Mesenchymal stem cell (in vitro differentiated cells and primary cell): ENCODE results near the gene PRSS33.

Experiments used
- DNase-seq: peaks from one replicate; pipeline ENCODE4 v3.0.0-alpha.2; 2013
- H2AFZ ChIP-seq: one replicate; pipeline ENCODE4 v1.6.1; 2013; ENCODE audit warnings: low read depth, mild to moderate bottlenecking, control low read depth, inconsistent platforms, low read length, moderate library complexity
- H2AK5ac ChIP-seq: 2 replicates; pipeline ENCODE4 v1.6.1; 2013; ENCODE audit warnings: low read length, moderate library complexity, mild to moderate bottlenecking, inconsistent platforms; ENCODE audit not compliant: severe bottlenecking
- H2BK120ac ChIP-seq: one replicate; pipeline ENCODE4 v1.6.1; 2013; ENCODE audit warnings: low read depth, mild to moderate bottlenecking, inconsistent platforms, low read length, moderate library complexity
- H2BK12ac ChIP-seq, 2 experiments: one replicate each; pipeline ENCODE4 v1.6.1; 2013; ENCODE audit warnings: inconsistent platforms in 2 of 2, low read length in 2 of 2, mild to moderate bottlenecking in 2 of 2, moderate library complexity in 2 of 2, control low read depth in 1 of 2
- H2BK15ac ChIP-seq: one replicate; pipeline ENCODE4 v1.6.1; 2013; ENCODE audit warnings: mild to moderate bottlenecking, low read depth, inconsistent platforms; ENCODE audit not compliant: poor library complexity, severe bottlenecking
- H2BK5ac ChIP-seq: 2 replicates; pipeline ENCODE4 v1.6.1; 2013; ENCODE audit warnings: low read depth, mild to moderate bottlenecking, low read length, control low read depth, inconsistent platforms; ENCODE audit not compliant: poor library complexity, severe bottlenecking
- H3K14ac ChIP-seq, 2 experiments: one replicate each; pipeline ENCODE4 v1.6.1; 2013; ENCODE audit warnings: inconsistent platforms in 2 of 2, low read length in 2 of 2, control low read depth in 1 of 2, mild to moderate bottlenecking in 1 of 2, moderate library complexity in 1 of 2
- H3K18ac ChIP-seq, 2 experiments: one replicate each; pipeline ENCODE4 v1.6.1; 2013; ENCODE audit warnings: inconsistent platforms in 2 of 2, low read length in 2 of 2, control low read depth in 1 of 2, low read depth in 1 of 2, mild to moderate bottlenecking in 1 of 2
- H3K23ac ChIP-seq, 2 experiments: one replicate each; pipeline ENCODE4 v1.6.1; 2013; ENCODE audit warnings: inconsistent platforms in 2 of 2, low read length in 2 of 2, mild to moderate bottlenecking in 2 of 2, moderate library complexity in 2 of 2, control low read depth in 1 of 2
- H3K27ac ChIP-seq: 2 replicates; pipeline ENCODE4 v1.5.1; 2013; ENCODE audit warnings: mild to moderate bottlenecking, moderate library complexity, low read length, control low read depth, inconsistent platforms; ENCODE audit not compliant: poor library complexity, severe bottlenecking
- H3K27me3 ChIP-seq, 2 experiments: 2 replicates each; pipeline versions ENCODE4 v1.6.1 to v1.7.0; 2013; ENCODE audit warnings: low read length in 2 of 2, mild to moderate bottlenecking in 2 of 2, moderate library complexity in 2 of 2, control low read depth in 1 of 2, inconsistent platforms in 1 of 2; ENCODE audit not compliant: control insufficient read depth in 1 of 2, insufficient read depth in 1 of 2
- H3K36me3 ChIP-seq, 2 experiments: 2 replicates each; pipeline versions ENCODE4 v1.6.1 to v1.7.0; 2013; ENCODE audit warnings: low read length in 2 of 2, control low read depth in 1 of 2, inconsistent platforms in 1 of 2, low read depth in 1 of 2, mild to moderate bottlenecking in 1 of 2; ENCODE audit not compliant: insufficient read depth in 2 of 2, control insufficient read depth in 1 of 2
- H3K4ac ChIP-seq, 2 experiments: one replicate each; pipeline ENCODE4 v1.6.1; 2013; ENCODE audit warnings: inconsistent platforms in 2 of 2, low read length in 2 of 2, mild to moderate bottlenecking in 2 of 2, moderate library complexity in 2 of 2, control low read depth in 1 of 2, low read depth in 1 of 2
- H3K4me1 ChIP-seq: 2 replicates; pipeline ENCODE4 v1.6.1; 2013; ENCODE audit warnings: low read depth, low read length, control low read depth; ENCODE audit not compliant: control insufficient read depth, insufficient read depth
- H3K4me2 ChIP-seq: 2 replicates; pipeline ENCODE4 v1.6.1; 2013; ENCODE audit warnings: low read length, mild to moderate bottlenecking, inconsistent platforms; ENCODE audit not compliant: poor library complexity, severe bottlenecking
- H3K4me3 ChIP-seq, 2 experiments: 2 replicates each; pipeline versions ENCODE4 v1.5.1 to v1.7.0; 2013; ENCODE audit warnings: low read length in 2 of 2, mild to moderate bottlenecking in 2 of 2, control low read depth in 1 of 2, low read depth in 1 of 2; ENCODE audit not compliant: insufficient read depth in 1 of 2
- H3K79me1 ChIP-seq: replicated peaks from 2 replicates; pipeline ENCODE4 v1.6.1; 2013; ENCODE audit warnings: mild to moderate bottlenecking, control low read depth, low read length, inconsistent platforms; ENCODE audit not compliant: poor library complexity, severe bottlenecking
- H3K9ac ChIP-seq: 2 replicates; pipeline ENCODE4 v1.7.0; 2013; ENCODE audit warnings: mild to moderate bottlenecking, low read length, moderate library complexity
- H3K9me3 ChIP-seq: 2 replicates; pipeline ENCODE4 v1.7.0; 2013; ENCODE audit warnings: mild to moderate bottlenecking, low read length; ENCODE audit not compliant: control insufficient read depth
- H4K8ac ChIP-seq: one replicate; pipeline ENCODE4 v1.6.1; 2013; ENCODE audit warnings: inconsistent platforms, mild to moderate bottlenecking, low read length, moderate library complexity
- H4K91ac ChIP-seq: one replicate; pipeline ENCODE4 v1.6.1; 2013; ENCODE audit warnings: mild to moderate bottlenecking, low read length, inconsistent platforms
- WGBS: methylation state at CpG from one replicate; pipeline ENCODE4 v1.1.7; 2013; ENCODE audit warnings: mixed read lengths; 5-methylcytosine and 5-hydroxymethylcytosine counted together

The PRSS33 gene

DNA sequence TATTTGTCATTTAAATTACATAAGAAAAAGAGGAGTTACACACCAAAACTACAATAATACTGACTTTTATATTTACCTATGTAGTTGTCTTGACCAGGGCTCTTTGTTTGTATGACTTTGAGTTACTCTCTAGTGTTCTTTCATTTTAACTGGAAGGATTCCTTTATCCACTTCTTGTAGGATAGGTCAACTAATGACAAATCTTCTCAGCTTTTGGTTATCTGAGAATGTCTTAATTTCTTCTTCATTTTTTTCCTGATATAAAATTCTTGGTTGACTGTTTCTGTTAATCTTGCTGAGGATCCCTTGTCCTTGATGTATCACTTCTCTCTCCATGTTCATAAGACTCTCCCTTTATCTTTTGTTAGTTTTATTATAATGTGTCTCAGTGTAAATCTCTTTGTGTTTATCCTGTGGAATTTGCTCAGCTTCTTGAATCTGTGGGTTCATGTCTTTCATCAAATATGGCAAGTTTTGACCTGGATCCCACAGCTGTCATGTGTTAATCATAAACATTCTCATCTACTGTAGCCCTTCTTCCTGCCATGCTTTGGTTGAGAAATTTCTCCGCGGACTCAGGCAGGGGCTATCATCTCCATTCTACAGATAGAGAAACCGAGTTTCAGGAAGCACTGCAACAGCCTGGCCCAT is 16.3 kb upstream of the PRSS33 start:
- Histone ChIP-seq H2AK5ac (no peak overlapping the region), H3K79me1 (no peaks in the 10 kb centered on the region), H3K9ac (no peak overlapping the region), H2BK120ac (no peak overlapping the region), H2AFZ (no peak overlapping the region), H3K27me3 (peaks cover 13 to 52% of the 10 kb centered on the region in 2 experiments), H3K27ac (no peak overlapping the region), H3K36me3 (no peaks in the 10 kb centered on the region), H3K4ac (no peak overlapping the region), H3K4me3 (no peak overlapping the region), H3K4me1 (no peaks in the 10 kb centered on the region), H2BK15ac (no peak overlapping the region), H3K4me2 (no peak overlapping the region), H4K8ac (no peak overlapping the region), H3K9me3 (peaks cover 38% of the 10 kb centered on the region), H3K18ac (no peak overlapping the region), H3K14ac (no peak overlapping the region), H4K91ac (no peak overlapping the region), H2BK12ac (no peak overlapping the region), H3K23ac (no peak overlapping the region), H2BK5ac (no peak overlapping the region)
- 33% methylated on average over 1 of the region's 3 CpGs for WGBS
- DNase-seq: no peak

DNA sequence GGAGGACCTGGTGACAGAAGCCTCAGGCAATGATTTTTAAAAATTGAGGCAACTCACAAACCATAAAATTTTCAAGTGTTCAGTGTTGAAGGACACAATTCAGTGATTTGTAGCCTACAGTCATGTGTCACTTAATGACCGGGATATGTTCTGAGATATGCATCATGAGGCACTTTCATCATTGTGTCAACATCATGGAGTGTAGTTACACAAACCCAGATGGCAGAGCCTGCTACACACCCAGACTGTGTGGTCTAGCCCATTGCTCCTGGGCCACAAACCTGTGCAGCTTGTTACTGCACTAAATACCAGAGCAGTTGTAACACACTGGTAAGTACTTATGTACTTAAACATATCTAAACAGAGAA is 12.5 kb upstream of the PRSS33 start:
- H2BK15ac ChIP-seq: no peak overlapping the region
- H3K27ac ChIP-seq: no peak overlapping the region
- H3K9me3 ChIP-seq: peaks cover 22% of the 10 kb centered on the region
- peak; percentile 35 for DNase-seq
- 60% methylated on average over 1 of the region's 1 CpG for WGBS
- H3K4ac ChIP-seq: no peak overlapping the region
- H2AFZ ChIP-seq: no peak overlapping the region
- no peak overlapping the region for H3K4me3 ChIP-seq
- no peaks in the 10 kb centered on the region for H3K79me1 ChIP-seq
- H2BK5ac ChIP-seq: no peak overlapping the region
- H3K9ac ChIP-seq: no peak overlapping the region
- no peaks in the 10 kb centered on the region for H3K4me1 ChIP-seq
- H2BK12ac ChIP-seq: no peak overlapping the region
- H2AK5ac ChIP-seq: no peak overlapping the region
- no peak overlapping the region for H2BK120ac ChIP-seq
- H3K36me3 ChIP-seq: no peaks in the 10 kb centered on the region
- no peak overlapping the region for H3K14ac ChIP-seq
- H3K27me3 ChIP-seq: peaks cover 12 to 27% of the 10 kb centered on the region in 2 experiments
- no peak overlapping the region for H4K91ac ChIP-seq
- no peak overlapping the region for H3K18ac ChIP-seq
- H3K23ac ChIP-seq: no peak overlapping the region
- no peak overlapping the region for H3K4me2 ChIP-seq
- H4K8ac ChIP-seq: no peak overlapping the region

DNA sequence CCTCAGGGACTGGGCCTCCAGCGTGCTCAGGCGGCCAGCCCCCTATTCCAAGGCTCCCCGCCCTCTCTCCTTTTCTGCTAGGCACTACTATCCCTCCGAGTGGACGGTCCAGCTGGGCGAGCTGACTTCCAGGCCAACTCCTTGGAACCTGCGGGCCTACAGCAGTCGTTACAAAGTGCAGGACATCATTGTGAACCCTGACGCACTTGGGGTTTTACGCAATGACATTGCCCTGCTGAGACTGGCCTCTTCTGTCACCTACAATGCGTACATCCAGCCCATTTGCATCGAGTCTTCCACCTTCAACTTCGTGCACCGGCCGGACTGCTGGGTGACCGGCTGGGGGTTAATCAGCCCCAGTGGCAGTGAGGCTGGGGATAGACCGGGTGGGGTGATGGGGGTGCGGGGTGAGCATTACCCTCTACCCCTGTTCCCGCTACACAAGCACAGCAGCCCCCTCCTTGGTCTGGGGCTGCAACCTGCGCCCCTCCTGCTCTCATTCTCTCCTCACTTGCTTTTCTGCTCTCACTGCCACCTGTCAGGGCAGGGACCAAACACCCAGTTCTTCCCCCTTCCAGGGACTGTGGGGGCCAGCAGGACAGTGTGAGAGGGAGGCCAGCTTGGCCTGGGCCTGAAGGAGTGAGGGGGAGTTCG is 12.0 kb upstream of the PRSS33 start:
- H2AK5ac ChIP-seq: no peak overlapping the region
- no peak overlapping the region for H2BK5ac ChIP-seq
- H3K4me1 ChIP-seq: no peaks in the 10 kb centered on the region
- DNase-seq: no peak
- 87% methylated on average over 18 of the region's 21 CpGs for WGBS
- H3K79me1 ChIP-seq: no peaks in the 10 kb centered on the region
- no peak overlapping the region for H2BK12ac ChIP-seq
- H3K4ac ChIP-seq: no peak overlapping the region
- no peak overlapping the region for H3K14ac ChIP-seq
- peaks cover 16% of the 10 kb centered on the region for H3K9me3 ChIP-seq
- H3K27ac ChIP-seq: no peak overlapping the region
- no peaks in the 10 kb centered on the region for H3K36me3 ChIP-seq
- H2BK120ac ChIP-seq: no peak overlapping the region
- H4K91ac ChIP-seq: no peak overlapping the region
- no peak overlapping the region for H4K8ac ChIP-seq
- H3K4me3 ChIP-seq: no peak overlapping the region
- no peak overlapping the region for H3K18ac ChIP-seq
- peaks cover 10 to 31% of the 10 kb centered on the region in 2 experiments for H3K27me3 ChIP-seq
- no peak overlapping the region for H2AFZ ChIP-seq
- H3K9ac ChIP-seq: no peak overlapping the region
- H3K4me2 ChIP-seq: no peak overlapping the region
- no peak overlapping the region for H2BK15ac ChIP-seq
- no peak overlapping the region for H3K23ac ChIP-seq

DNA sequence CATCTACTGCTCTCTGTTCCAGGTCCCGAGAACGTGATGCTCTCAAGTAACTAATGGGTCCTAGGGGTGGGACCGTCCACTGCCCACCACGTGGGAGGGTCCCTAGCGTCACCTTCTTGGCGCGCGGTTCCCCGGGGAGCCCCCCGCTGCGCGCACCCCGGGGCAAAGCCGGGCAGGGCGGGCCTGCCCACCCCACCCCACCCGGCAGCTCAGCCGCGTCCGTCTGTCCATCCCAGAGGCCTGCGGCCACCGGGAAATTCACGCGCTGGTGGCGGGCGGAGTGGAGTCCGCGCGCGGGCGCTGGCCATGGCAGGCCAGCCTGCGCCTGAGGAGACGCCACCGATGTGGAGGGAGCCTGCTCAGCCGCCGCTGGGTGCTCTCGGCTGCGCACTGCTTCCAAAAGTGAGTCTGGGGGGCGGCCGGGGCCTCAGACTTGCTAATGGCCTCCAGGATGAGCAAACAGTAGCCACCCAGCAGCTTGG is 11.4 kb upstream of the PRSS33 start:
- Histone ChIP-seq H3K4me2 (no peak overlapping the region), H3K23ac (no peak overlapping the region), H3K27me3 (peaks cover 7 to 28% of the 10 kb centered on the region in 2 experiments), H2AK5ac (no peak overlapping the region), H4K91ac (no peak overlapping the region), H3K79me1 (no peaks in the 10 kb centered on the region), H3K9me3 (peaks cover 11% of the 10 kb centered on the region), H2BK12ac (no peak overlapping the region), H3K18ac (no peak overlapping the region), H2BK5ac (no peak overlapping the region), H3K36me3 (no peaks in the 10 kb centered on the region), H3K9ac (no peak overlapping the region), H2BK15ac (peak overlapping the region; percentile 52), H3K27ac (no peak overlapping the region), H2AFZ (no peak overlapping the region), H3K4me3 (no peak overlapping the region), H2BK120ac (no peak overlapping the region), H3K14ac (no peak overlapping the region), H3K4me1 (no peaks in the 10 kb centered on the region), H3K4ac (no peak overlapping the region), H4K8ac (no peak overlapping the region)
- no peak for DNase-seq
- WGBS: 93% methylated on average over 39 of the region's 39 CpGs
